GM06990 (cell line): ENCODE results near the gene LRP4.

Source experiments
- DNase-seq: peaks from one replicate; pipeline ENCODE4 v3.0.0-alpha.2; 2011; ENCODE audit not compliant: insufficient read length; ENCODE audit errors: extremely low read depth
- H3K27me3 ChIP-seq: replicated peaks from 2 replicates; pipeline ENCODE4 v1.6.0; 2011; ENCODE audit warnings: low read length; ENCODE audit not compliant: control insufficient read depth, insufficient read depth
- H3K36me3 ChIP-seq: 2 replicates; pipeline ENCODE4 v1.5.1; 2011; ENCODE audit warnings: low read length; ENCODE audit not compliant: control insufficient read depth, insufficient read depth
- H3K4me3 ChIP-seq: replicated peaks from 2 replicates; pipeline ENCODE4 v1.5.1; 2011; ENCODE audit warnings: low read depth, mild to moderate bottlenecking, control low read depth, low read length
- CTCF ChIP-seq: IDR thresholded peaks from 2 replicates; pipeline ENCODE4 v1.5.1; 2011; ENCODE audit warnings: low read length, control low read depth, mild to moderate bottlenecking, inconsistent platforms; ENCODE audit not compliant: insufficient read depth, poor library complexity, severe bottlenecking

Gene LRP4

GRCh38 chr11:46917109-46917761 is 1.1 kb downstream of the LRP4 start:
- Histone ChIP-seq H3K27me3 (no peaks in the 10 kb centered on the region; the same call in none of the 2 replicates), H3K4me3 (peak overlapping the region; percentile 38), H3K36me3 (no peaks in the 10 kb centered on the region)
- no peak for DNase-seq
- TF ChIP-seq CTCF, result no peak

- H3K4me3 ChIP-seq, result peak overlapping the region; percentile 38; the same call in 1 of the 2 replicates
- no peak for TF ChIP-seq CTCF
- no peaks in the 10 kb centered on the region; the same call in none of the 2 replicates for H3K27me3 ChIP-seq
- no peak for DNase-seq
- H3K36me3 ChIP-seq, result no peaks in the 10 kb centered on the region
Measured at GRCh38 chr11:46916286-46917108, 1.9 kb downstream of the LRP4 start.

GRCh38 chr11:46914910-46915309 is 3.4 kb downstream of the LRP4 start:
- no peak for TF ChIP-seq CTCF
- Histone ChIP-seq H3K36me3 (no peaks in the 10 kb centered on the region), H3K27me3 (no peaks in the 10 kb centered on the region; the same call in none of the 2 replicates), H3K4me3 (no peak overlapping the region)
- DNase-seq, result no peak

- no peak for DNase-seq
- H3K27me3 ChIP-seq, result no peaks in the 10 kb centered on the region; the same call in none of the 2 replicates
- no peak for TF ChIP-seq CTCF
- no peaks in the 10 kb centered on the region for H3K36me3 ChIP-seq
- H3K4me3 ChIP-seq, result no peak overlapping the region
Measured at GRCh38 chr11:46914363-46914762, 4.0 kb downstream of the LRP4 start.

GRCh38 chr11:46913484-46913883 is 4.9 kb downstream of the LRP4 start:
- H3K36me3 ChIP-seq, result no peaks in the 10 kb centered on the region
- H3K27me3 ChIP-seq, result no peaks in the 10 kb centered on the region; the same call in none of the 2 replicates
- no peak for DNase-seq
- H3K4me3 ChIP-seq, result no peak overlapping the region
- TF ChIP-seq CTCF, result no peak
